Liver (tissue), 3 donors: ENCODE measurements around the gene RBM20.

Source experiments
- EGR1 ChIP-seq, 2 donors: IDR thresholded peaks; 2 replicates each; pipeline ENCODE4 v1.6.1; 2016 to 2018; ENCODE audit warnings: antibody characterized with exemption in 2 of 2, low read depth in 2 of 2
- GABPA ChIP-seq, 2 donors: IDR thresholded peaks in 1 of 2; conservative IDR thresholded peaks in 1 of 2; 2 replicates each; pipeline ENCODE4 v1.6.1; 2016; ENCODE audit warnings: antibody characterized with exemption in 2 of 2, mild to moderate bottlenecking in 1 of 2, moderate library complexity in 1 of 2
- JUND ChIP-seq, 2 donors: IDR thresholded peaks; 2 replicates each; pipeline ENCODE4 v1.6.1; 2016; ENCODE audit warnings: antibody characterized with exemption in 2 of 2
- RAD21 ChIP-seq, 2 donors: IDR thresholded peaks; 2 replicates each; pipeline ENCODE4 v1.6.1; 2016; ENCODE audit warnings: antibody characterized with exemption in 2 of 2, mild to moderate bottlenecking in 2 of 2
- SP1 ChIP-seq: IDR thresholded peaks from 2 replicates; pipeline ENCODE4 v1.6.1; 2018; ENCODE audit warnings: antibody characterized with exemption, mild to moderate bottlenecking
- TAF1 ChIP-seq: conservative IDR thresholded peaks from 2 replicates; pipeline ENCODE4 v1.6.1; 2016; ENCODE audit warnings: antibody characterized with exemption, mild to moderate bottlenecking
- TF ChIP-seq, protein P1 (sequence below): IDR thresholded peaks from 2 replicates; pipeline ENCODE4 v1.6.1; 2016; ENCODE audit warnings: antibody characterized with exemption
- TF ChIP-seq, protein P2 (sequence below): fragments of 150-350 bp; IDR thresholded peaks from 2 replicates; pipeline ENCODE4 v1.5.1; 2017; ENCODE audit warnings: improper control_type of control experiment, low read depth, low read length; ENCODE audit not compliant: missing input control
- TF ChIP-seq, protein P3 (sequence below): IDR thresholded peaks from 2 replicates; pipeline ENCODE4 v1.6.1; 2016; ENCODE audit warnings: antibody characterized with exemption, mild to moderate bottlenecking
- donor health status: healthy.
- donor health status: healthy.

DNA sequence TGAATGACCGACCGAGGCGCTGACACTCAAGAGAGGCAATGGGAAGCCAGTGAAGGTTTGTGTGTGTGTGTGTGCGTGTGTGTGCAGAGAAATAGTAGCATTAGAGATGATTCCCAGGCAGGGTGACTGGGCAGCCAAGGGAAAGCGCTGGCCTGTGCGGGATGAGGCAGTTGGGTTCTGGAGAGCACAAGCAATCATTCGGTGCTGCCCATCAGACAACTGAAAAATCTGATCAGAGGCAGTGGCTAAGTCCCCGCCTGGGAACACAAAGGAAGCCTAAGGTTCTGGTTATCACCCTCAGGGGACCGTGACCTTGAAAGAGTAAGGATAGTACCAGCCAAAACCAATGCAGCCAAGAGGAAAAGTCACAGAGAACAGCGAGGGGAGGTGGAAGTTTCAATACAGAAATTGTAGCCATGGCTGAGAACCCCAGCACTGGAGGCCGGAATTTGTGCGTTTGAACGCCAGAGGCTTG lies 226.7 kb downstream of the RBM20 start:
- TF ChIP-seq, protein P1, sequence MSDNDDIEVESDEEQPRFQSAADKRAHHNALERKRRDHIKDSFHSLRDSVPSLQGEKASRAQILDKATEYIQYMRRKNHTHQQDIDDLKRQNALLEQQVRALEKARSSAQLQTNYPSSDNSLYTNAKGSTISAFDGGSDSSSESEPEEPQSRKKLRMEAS, result no peak
- TF ChIP-seq, protein P2, sequence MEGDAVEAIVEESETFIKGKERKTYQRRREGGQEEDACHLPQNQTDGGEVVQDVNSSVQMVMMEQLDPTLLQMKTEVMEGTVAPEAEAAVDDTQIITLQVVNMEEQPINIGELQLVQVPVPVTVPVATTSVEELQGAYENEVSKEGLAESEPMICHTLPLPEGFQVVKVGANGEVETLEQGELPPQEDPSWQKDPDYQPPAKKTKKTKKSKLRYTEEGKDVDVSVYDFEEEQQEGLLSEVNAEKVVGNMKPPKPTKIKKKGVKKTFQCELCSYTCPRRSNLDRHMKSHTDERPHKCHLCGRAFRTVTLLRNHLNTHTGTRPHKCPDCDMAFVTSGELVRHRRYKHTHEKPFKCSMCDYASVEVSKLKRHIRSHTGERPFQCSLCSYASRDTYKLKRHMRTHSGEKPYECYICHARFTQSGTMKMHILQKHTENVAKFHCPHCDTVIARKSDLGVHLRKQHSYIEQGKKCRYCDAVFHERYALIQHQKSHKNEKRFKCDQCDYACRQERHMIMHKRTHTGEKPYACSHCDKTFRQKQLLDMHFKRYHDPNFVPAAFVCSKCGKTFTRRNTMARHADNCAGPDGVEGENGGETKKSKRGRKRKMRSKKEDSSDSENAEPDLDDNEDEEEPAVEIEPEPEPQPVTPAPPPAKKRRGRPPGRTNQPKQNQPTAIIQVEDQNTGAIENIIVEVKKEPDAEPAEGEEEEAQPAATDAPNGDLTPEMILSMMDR, result no peak
- TF ChIP-seq SP1 (no peak), EGR1 (IDR thresholded peaks at IDR 0.05; ENCODE audit: low read depth in 2 of 2) (no peak), TAF1 (no peak), JUND (IDR thresholded peaks at IDR 0.05) (no peak), GABPA (IDR thresholded peaks at IDR 0.05 in 1 of 2, conservative IDR thresholded peaks at IDR 0.05 in 1 of 2) (no peak), RAD21 (IDR thresholded peaks at IDR 0.05) (no peak)
- TF ChIP-seq, protein P3, sequence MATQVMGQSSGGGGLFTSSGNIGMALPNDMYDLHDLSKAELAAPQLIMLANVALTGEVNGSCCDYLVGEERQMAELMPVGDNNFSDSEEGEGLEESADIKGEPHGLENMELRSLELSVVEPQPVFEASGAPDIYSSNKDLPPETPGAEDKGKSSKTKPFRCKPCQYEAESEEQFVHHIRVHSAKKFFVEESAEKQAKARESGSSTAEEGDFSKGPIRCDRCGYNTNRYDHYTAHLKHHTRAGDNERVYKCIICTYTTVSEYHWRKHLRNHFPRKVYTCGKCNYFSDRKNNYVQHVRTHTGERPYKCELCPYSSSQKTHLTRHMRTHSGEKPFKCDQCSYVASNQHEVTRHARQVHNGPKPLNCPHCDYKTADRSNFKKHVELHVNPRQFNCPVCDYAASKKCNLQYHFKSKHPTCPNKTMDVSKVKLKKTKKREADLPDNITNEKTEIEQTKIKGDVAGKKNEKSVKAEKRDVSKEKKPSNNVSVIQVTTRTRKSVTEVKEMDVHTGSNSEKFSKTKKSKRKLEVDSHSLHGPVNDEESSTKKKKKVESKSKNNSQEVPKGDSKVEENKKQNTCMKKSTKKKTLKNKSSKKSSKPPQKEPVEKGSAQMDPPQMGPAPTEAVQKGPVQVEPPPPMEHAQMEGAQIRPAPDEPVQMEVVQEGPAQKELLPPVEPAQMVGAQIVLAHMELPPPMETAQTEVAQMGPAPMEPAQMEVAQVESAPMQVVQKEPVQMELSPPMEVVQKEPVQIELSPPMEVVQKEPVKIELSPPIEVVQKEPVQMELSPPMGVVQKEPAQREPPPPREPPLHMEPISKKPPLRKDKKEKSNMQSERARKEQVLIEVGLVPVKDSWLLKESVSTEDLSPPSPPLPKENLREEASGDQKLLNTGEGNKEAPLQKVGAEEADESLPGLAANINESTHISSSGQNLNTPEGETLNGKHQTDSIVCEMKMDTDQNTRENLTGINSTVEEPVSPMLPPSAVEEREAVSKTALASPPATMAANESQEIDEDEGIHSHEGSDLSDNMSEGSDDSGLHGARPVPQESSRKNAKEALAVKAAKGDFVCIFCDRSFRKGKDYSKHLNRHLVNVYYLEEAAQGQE, result no peak
